Measurements from ENCODE around the gene CACNA1E. TPM values are rescaled to one million over a fixed set of nuclear protein-coding genes. Genes with fewer than 3 reads are reported as not detected.

The CACNA1E gene
- total and polyA plus RNA-seq, 2 of the 4 experiments (the other 2 are of a cell fraction): not detected

- POLR2A ChIA-PET (ENCODE audit: unreplicated experiment): no interaction called here
- H3K56ac ChIP-seq (ENCODE audit: extremely low read depth, insufficient read depth, low read length): no peak overlapping the region
- H3K9ac ChIP-seq (ENCODE audit: low read depth, low read length): no peak overlapping the region
- H3K4me1 ChIP-seq (ENCODE audit: control insufficient read depth, insufficient read depth, low read length): no peaks in the 10 kb centered on the region
- H4K91ac ChIP-seq (ENCODE audit: insufficient read depth, low read depth, low read length): no peak overlapping the region
- no peak overlapping the region for H3K4ac ChIP-seq (ENCODE audit: low read depth, low read length)
- ATAC-seq (ENCODE audit: low read depth) (no peak), DNase-seq (no peak)
- H2BK15ac ChIP-seq (ENCODE audit: low read depth, low read length): no peak overlapping the region
- H4K20me1 ChIP-seq (ENCODE audit: insufficient read depth, low read length): no peaks in the 10 kb centered on the region
- H4K5ac ChIP-seq (ENCODE audit: low read depth, low read length): no peak overlapping the region
- H3K9me3 ChIP-seq (ENCODE audit: control insufficient read depth, insufficient read depth, low read length): no peaks in the 10 kb centered on the region
- no TSS peak for BruUV-seq (replicated peaks)
- no peaks in the 10 kb centered on the region for H3K36me3 ChIP-seq (ENCODE audit: control insufficient read depth, insufficient read depth, low read length)
- no peak overlapping the region for H2BK5ac ChIP-seq (ENCODE audit: low read depth, low read length, poor library complexity, severe bottlenecking)
- WGBS, 2 experiments (ENCODE audit: extremely low coverage in 2 of 2, insufficient read length in 1 of 2): 37% methylated on average over 2 of the region's 3 CpGs; no CpG with 5 or more reads in 1 of the 2 experiments
- dilution Hi-C loops (cut with HindIII; ENCODE audit: low sequenced_read_pairs, unreplicated experiment): no loop called here
- no peak overlapping the region for H3K23ac ChIP-seq (ENCODE audit: low read depth, low read length)
- H3K4me2 ChIP-seq (ENCODE audit: low read depth, low read length): no peak overlapping the region
- H2AFZ ChIP-seq (replicated peaks; ENCODE audit: low read length, poor library complexity): no peak overlapping the region
- H3K18ac ChIP-seq (ENCODE audit: low read depth, low read length): no peak overlapping the region
- no peak overlapping the region for H2BK20ac ChIP-seq (ENCODE audit: low read depth, low read length)
- in situ Hi-C loops (cut with MboI; ENCODE audit: low sequenced_read_pairs): no loop called here
- H2BK120ac ChIP-seq (ENCODE audit: low read depth, low read length): no peak overlapping the region
- H3K27ac ChIP-seq (ENCODE audit: insufficient read depth, low read length): no peak overlapping the region
- CTCF ChIA-PET: interaction anchor here (0.7 to 1.4 kb wide), 2 partner anchors 9 to 238 kb away, joined by 3 read pairs; no protein-coding TSS in a partner anchor
- H3K14ac ChIP-seq (replicated peaks; ENCODE audit: low read depth, low read length): no peak overlapping the region
- no peak overlapping the region for H3K4me3 ChIP-seq (ENCODE audit: insufficient read depth, low read depth, low read length)
- intact Hi-C loops (cut with micrococcal nuclease): no loop called here
- no peak for TF ChIP-seq NFE2L2 (IDR thresholded peaks at IDR 0.05; ENCODE audit: low read depth, low read length)
- no peak for TF ChIP-seq BHLHE40 (IDR thresholded peaks at IDR 0.05; ENCODE audit: low read depth, low read length)
- TF ChIP-seq CEBPB (IDR thresholded peaks at IDR 0.05; ENCODE audit: low read depth, low read length): no peak
- TF ChIP-seq FOS (IDR thresholded peaks at IDR 0.05; ENCODE audit: low read depth, low read length): no peak
- no peak for TF ChIP-seq RAD21 (IDR thresholded peaks at IDR 0.05; ENCODE audit: low read length)
- no peak for TF ChIP-seq MXI1 (IDR thresholded peaks at IDR 0.05; ENCODE audit: borderline replicate concordance, low read depth, low read length)
- TF ChIP-seq, protein P1, sequence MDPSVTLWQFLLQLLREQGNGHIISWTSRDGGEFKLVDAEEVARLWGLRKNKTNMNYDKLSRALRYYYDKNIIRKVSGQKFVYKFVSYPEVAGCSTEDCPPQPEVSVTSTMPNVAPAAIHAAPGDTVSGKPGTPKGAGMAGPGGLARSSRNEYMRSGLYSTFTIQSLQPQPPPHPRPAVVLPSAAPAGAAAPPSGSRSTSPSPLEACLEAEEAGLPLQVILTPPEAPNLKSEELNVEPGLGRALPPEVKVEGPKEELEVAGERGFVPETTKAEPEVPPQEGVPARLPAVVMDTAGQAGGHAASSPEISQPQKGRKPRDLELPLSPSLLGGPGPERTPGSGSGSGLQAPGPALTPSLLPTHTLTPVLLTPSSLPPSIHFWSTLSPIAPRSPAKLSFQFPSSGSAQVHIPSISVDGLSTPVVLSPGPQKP (IDR thresholded peaks at IDR 0.05; ENCODE audit: borderline replicate concordance, low read depth, low read length): no peak
- TF ChIP-seq CTCF (conservative IDR thresholded peaks at IDR 0.05; ENCODE audit: low read depth, low read length): no peak
- TF ChIP-seq RCOR1 (IDR thresholded peaks at IDR 0.05; ENCODE audit: insufficient replicate concordance, low read length): no peak
- TF ChIP-seq CHD1 (IDR thresholded peaks at IDR 0.05; ENCODE audit: low read depth, low read length): no peak
- no peak for TF ChIP-seq MAZ (IDR thresholded peaks at IDR 0.05; ENCODE audit: borderline replicate concordance, low read depth, low read length)
- no peak for TF ChIP-seq USF2 (IDR thresholded peaks at IDR 0.05; ENCODE audit: low read depth, low read length)
- TF ChIP-seq POLR2A (IDR thresholded peaks at IDR 0.05; ENCODE audit: low read depth, low read length): no peak
- no peak for TF ChIP-seq MAFK (IDR thresholded peaks at IDR 0.05; ENCODE audit: low read depth, low read length)
- TF ChIP-seq RFX5 (IDR thresholded peaks at IDR 0.05; ENCODE audit: low read depth, low read length): no peak
- no peak for TF ChIP-seq SMC3 (IDR thresholded peaks at IDR 0.05; ENCODE audit: low read depth, low read length)
- no peak overlapping the region for H4K8ac ChIP-seq (ENCODE audit: low read depth in 2 of 2, low read length in 2 of 2)
- H2AK9ac ChIP-seq (replicated peaks; ENCODE audit: low read depth, low read length, poor library complexity): no peak overlapping the region
- H3K9me1 ChIP-seq (ENCODE audit: insufficient read depth, low read length): no peaks in the 10 kb centered on the region
- H3K27me3 ChIP-seq (ENCODE audit: control insufficient read depth, insufficient read depth, low read length): no peaks in the 10 kb centered on the region; the same call in 1 of the 2 replicates
- no peaks in the 10 kb centered on the region for H3K79me1 ChIP-seq (ENCODE audit: low read depth in 1 of 2, low read length in 2 of 2)
- H2AK5ac ChIP-seq (ENCODE audit: low read depth, low read length): no peak overlapping the region
Measured at GRCh38 chr1:181433931-181434330, 49.4 kb upstream of the CACNA1E start.

Data from IMR-90 (cell line).